GM18909 (cell line): ENCODE results near the gene LMF1.

Experiments used
- ATAC-seq: cut with Tn5 transposase; IDR thresholded peaks from one replicate; pipeline ENCODE4 v1.9.1; 2021; ENCODE audit warnings: mild to moderate bottlenecking; ENCODE audit not compliant: unreplicated experiment, poor library complexity

The LMF1 gene

DNA sequence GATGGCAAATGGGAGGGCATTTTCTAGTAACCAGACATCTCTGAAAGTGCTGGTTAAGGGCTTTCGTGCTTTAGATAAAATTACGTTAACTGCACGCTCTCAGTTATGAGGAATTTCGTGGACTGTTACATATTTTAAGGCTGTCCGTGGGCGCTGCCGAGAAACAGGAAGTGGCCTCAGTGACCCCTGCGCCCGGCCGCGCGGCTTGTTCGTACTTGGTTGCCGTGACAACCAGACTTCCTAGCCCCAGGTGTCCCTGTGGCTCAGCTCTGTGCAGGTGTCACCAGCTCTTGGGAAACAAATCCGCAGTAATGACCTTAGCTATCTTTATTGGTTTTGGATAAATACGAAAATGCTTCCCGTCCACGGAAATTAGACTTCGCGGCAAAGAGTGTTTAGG lies 52.7 kb downstream of the LMF1 start:
- no peak for ATAC-seq

DNA sequence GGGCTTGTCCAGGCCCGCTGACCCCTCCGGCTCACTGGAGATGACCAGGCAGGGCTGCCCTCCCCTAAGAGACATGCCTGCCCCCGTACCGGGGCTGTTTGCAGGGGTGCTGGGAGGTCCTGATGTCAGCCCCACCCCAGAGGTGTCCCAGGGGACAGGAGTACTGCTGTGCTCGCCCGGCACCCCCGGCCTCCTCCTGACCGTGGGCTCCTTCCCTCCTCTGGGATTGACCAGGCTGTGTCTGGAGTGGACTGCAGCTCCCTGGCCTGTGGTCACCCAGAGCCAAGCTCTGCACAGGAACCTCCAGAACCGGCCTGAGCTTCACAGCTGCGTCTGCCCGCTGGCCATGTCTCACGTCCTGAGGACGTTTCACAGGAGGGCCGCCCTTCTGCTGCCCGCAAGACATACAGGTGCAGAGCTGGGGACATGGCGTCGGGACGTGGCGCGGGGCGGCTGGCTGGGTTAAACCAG lies 53.2 kb downstream of the LMF1 start:
- no peak for ATAC-seq

DNA sequence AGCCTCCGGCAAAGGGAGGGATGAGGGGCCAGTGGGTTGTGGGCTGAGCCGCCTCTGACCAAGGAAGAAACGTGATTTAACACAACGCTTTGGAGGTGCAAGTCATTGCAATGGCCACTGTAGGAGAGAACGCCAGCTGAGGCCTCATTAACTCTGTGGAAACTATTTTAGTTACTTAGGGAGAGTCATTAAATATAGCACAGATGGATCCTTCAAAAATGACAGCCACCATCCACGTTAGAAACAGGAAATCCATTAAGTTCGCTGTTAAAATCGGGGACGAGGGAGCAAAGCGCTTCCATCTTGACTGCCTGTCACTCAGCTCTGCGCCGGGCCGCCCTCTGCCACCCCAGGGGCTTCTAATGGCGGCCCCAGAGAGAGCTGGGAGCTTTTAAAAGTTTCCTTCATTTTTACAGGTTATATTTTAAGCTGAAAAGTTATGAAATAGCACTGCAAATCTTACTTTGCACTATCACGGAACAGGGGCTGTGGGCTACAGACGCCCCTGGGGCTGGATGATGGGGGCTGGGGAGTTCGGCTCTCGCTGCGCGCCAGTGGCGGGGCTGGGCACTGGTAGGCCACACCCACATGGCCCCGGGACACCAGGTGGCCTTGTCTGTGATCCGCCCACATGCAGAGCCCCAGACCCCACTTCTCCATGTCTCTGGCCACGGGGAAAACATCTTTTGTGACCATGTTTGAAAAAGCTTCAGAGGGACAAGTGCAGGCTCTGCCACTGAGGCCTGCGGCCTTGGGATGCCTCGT lies 54.6 kb downstream of the LMF1 start:
- no peak for ATAC-seq

DNA sequence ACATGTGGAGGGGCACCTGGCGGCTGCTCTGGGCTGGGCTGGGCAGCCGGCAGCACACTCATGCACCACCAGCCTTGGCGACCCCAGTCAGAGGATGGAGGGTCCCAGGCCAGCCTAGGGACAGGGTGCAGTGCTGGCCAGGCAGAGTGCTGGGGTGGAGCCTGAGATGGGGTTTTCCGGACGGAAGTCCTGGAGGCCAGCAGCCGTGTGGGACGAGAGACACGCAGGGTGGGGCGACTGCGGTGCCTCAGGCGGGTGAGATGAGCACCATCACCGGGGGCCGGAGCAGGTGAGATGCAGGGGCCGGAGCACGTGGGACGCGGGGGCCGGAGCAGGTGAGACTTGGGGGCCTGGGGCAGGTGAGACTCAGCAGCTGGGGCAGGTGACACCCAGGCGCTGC lies 55.2 kb downstream of the LMF1 start:
- ATAC-seq, result no peak

DNA sequence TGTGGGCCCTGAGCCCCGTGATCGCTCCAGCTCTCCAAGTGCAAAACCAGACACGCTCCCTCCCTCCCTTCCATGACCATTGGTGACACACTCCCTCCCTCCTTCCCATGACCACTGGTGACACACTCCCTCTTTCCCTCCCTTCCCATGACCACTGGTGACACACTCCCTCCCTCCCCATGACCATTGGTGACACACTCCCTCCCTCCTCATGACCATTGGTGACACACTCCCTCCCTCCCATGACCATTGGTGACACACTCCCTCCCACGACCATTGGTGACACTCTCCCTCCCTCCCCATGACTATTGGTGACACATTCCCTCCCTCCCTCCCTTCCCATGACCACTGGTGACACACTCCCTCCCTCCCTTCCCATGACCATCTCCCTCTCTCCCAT lies 56.3 kb downstream of the LMF1 start:
- ATAC-seq, result no peak

DNA sequence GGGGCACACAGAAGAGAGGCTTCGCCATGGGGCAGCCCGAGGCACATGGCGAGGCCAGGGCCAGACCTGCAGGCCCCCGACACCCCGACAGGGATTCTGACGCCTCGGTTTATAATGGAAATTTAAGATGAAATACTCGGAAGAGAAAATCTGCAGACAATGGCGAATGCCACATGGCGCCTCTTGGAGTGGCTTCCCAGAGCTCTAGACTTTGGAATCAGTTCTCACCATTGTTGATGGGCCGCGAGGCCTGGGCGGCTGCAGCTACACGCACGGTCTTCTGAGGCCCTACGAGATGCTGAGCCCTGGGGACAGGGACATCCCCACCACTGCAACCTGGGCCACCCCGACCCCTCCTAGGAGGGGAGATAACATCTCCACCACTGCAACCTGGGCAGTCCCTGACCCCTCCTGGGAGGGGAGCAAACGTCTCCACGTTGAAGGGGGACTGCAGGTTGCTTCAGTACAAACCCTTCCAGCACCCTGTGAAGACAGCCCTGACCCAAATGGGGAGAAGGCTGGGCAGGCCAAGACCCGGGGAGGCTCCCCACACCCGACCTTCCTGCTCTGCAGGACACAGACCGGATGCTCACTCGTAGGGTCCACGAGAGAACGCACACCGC lies 56.9 kb downstream of the LMF1 start:
- ATAC-seq, result no peak

DNA sequence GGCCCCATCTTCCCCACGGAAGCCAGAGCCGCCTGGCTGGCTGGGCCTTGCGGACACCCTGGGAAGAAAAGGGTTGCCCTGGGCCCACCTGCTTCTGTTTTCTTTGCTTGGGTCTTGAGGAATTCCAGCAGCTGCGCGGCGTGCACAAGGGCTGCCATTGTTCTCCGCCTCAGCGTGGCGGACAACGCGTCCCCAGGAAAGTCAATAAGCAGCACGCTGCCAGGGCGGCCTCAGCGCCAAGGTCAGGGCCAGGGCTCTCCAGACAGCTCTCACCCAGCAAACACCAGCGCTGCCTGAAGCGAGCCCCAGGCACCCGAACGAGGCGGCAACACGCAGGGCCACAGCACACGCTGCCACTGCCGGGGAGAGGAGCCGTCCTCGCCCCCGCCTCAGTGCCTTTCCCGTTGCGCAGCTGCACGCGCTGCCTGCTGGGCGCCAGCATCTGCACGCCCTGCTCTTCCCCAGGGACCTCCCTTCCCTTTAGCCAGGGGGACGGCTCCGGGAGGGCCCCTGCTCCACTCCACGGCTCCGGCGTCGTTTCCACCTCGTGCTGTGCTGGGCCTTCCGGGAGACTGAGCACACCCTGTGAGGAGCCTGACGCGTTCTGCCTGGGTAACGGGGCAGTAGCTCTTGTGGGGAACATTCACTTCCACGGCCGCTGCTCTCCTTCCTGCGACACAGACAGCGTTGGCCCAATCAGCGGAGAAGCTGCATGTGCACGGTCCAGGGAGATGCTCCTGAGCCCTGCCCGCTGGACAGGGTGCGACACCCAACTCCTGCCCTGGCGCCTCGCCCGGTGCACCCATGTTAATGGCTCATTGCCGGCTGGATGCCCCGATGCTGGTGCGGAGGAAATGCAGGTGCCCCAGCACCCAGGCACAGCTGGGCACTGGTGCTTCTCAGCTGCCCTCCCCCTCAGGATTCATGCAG lies 57.8 kb downstream of the LMF1 start:
- no peak for ATAC-seq

DNA sequence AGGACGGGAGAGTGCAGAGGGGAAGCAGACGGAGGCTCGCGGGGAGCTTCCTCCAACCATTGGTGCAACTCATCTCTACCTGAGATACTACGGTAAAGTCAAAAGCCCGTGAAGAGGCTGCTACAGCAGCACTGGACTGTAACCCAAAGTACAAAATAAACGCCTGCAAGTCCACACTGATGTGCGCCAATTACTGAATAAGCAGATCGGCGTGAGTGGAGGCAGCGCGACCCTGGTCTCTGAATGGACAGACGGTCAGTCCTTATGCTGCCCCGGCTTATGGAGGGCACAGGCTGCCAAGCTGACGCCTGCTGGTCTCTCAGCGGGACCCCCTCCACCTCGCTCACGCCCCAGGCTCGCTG lies 58.5 kb downstream of the LMF1 start:
- no peak for ATAC-seq

DNA sequence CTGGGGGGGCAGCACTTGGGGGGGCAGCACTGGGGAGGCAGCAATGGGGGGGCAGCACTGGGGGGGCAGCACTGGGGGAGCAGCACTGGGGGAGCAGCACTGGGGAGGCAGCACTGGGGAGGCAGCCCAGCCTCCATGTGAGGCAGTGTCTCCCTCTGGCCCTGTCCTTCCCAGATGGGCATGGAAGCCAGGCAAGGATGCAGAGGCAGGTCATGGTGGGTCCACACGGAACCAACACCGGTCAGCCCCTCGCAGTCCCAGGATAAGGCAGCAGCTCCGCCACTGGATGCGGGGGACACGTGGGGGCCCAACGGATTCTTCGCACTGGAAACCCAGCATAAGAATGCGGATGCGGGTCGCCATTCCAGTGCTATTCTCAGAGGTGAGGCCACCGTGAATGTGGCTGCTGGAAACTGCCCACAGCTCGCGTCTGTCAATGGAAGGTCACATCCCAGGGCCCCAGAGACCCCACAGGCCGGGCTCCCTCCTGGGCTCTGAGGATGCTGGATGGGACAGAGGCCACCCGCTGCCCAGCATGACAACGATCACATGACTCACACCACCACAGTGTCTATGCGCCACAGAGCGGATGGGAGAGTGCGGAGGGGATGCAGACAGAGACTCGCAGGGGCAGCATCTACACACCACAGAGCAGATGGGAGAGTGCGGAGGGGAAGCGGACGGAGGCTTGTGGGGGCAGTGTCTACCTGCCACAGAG lies 59.0 kb downstream of the LMF1 start:
- ATAC-seq, result no peak

DNA sequence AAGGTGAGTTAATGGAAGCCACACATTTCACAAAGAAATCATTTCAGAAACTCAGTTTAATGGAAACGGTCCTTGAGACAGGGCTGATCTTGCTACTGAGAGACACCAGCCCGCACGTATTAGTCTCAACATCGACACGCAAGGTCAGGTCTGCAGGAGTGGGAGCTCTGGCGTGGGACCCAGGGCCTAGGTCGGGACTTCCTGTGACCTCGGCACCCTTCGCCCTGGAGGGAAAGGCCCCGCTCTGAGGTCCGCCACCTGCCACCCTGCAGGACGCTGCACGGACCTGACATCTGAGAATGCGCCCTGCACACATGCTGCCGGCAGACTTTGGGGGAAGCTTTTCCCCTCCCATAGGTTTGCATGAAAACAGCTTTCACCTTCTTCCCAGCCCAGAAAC lies 59.7 kb downstream of the LMF1 start:
- no peak for ATAC-seq

DNA sequence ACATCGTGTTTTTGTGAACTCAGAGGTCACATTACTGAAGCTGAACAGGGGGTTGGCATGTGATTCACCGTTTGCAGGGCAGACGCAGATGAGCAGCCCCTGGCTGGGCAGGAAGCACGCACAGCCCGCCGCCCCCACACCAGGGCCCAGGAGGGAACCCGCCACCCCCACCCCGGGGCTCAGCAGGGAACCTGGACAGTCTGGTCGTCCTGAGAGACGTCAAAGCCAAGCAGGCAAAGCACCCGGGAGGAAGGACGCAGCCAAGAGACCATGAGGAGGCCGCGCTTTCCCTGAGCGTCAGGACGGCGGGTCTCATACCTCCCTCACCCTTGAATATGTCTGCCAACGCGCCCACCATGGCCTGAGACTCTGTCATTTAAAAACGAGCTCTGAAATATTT lies 60.6 kb downstream of the LMF1 start:
- ATAC-seq, result no peak

DNA sequence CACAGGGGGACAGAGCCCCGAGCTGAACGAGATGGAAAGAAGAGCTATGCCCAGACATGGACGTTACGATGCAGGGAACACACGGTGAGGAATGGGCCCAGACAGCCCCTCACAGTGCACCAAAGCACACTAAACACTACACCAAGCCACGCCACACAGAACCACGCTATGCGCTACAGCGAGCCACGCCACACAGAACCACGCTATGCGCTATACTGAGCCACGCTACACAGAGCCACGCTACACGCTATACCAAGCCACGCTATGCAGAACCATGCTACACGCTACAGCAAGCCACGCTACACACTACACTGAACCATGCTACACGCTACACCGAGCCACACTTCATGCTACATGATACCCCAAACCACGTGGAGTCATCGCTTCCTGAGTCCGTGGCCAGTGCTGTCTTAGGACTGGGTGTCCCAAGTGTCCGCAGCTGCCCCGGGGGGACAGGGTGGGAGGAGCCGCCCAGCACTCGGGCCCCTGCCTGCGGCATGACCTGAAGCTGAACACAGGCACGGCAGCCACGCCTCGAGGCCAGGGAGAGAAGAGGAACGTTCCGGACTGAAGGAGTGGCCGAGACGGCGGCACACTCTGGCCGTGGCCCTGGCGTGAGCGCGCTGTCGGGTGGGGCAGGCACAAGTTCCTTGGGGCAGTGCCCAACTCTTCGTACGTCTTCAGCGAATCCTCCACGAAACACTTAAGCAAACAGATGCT lies 61.3 kb downstream of the LMF1 start:
- no peak for ATAC-seq

DNA sequence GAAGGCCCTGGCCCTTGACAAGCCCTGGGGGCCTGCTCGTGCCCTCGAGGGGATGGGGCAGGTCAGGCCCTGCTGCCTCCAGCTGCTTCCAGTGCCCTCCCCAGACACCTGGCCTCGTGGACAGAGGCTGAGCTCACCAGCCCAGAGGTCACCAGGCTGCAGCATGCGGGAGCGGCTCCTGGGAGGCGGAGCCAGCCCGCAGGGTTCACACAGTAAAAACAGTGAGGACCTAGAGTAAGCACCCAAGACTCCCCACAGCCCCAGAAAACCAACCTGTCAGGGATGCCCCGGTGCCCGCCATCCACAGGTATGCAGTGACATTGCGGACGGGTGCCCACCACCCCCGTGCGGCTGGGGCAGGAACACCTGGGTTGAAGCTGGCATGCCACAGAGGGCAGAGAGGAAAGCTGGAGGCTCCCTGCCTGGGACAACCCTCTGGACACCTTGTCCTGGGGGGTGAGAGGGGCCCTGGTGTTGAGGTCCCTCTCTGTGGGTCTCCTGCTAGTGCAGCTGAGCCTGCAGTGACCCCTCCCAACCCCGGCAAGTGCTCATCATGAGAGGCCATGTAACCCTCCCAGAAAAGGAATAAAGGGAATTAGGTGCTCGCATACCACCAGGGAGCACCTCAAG lies 62.1 kb downstream of the LMF1 start:
- ATAC-seq, result no peak

DNA sequence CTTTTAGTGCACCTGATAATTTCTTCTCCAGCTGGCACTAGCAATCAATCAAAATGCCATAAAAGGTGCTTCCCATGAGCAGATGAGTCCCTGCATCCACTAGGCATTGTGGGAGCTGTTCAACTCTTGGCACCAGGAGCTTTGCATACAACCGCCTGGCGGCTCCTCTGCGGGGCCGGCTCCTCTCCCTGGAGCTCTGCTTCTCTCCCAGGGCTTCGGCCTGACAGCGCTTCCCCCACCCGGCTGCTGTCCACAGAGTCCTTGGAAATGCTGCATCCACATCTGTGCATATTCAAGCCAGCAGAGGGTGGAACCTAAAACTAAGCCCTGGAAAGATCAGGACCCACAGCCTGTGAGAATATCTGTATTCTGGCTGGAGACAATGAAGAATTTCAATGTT lies 62.9 kb downstream of the LMF1 start:
- no peak for ATAC-seq

DNA sequence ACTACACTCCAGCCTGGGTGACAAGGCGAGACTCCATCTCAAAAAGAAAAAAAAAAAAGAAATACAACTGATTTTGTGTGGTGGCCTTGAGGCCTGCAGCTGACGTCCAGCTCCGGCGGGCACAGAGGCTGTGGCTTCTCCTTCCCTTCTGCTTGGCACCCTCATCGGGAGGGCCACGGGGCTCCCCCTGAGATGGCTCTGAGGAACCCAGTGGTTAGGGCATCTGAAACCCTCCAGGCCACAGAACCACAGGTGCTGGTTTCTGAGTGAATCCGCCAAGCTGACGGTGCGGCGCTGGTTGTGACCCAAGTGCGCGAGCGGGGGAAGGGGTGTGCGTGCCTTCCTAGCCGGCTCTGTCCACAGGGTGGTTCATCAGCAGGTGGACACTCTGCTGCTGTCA lies 63.4 kb downstream of the LMF1 start:
- no peak for ATAC-seq

DNA sequence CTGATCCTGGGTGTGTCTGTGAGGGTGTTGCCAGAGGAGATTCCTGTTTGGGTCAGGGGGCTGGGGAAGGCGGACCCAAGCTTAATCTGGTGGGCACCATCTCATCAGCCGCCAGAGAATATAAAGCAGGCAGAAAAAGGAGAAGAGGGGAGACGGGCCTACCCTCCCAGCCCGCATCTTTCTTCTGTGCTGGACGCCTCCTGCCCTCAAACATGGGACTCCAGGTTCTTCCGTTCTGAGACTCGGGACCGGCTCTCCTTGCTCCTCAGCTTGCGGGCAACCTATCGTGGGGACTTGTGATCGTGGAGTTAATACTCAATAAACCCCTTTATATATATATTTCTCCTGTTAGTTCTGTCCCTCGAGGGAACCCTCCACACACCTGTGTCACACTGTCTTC lies 64.5 kb downstream of the LMF1 start:
- no peak for ATAC-seq

DNA sequence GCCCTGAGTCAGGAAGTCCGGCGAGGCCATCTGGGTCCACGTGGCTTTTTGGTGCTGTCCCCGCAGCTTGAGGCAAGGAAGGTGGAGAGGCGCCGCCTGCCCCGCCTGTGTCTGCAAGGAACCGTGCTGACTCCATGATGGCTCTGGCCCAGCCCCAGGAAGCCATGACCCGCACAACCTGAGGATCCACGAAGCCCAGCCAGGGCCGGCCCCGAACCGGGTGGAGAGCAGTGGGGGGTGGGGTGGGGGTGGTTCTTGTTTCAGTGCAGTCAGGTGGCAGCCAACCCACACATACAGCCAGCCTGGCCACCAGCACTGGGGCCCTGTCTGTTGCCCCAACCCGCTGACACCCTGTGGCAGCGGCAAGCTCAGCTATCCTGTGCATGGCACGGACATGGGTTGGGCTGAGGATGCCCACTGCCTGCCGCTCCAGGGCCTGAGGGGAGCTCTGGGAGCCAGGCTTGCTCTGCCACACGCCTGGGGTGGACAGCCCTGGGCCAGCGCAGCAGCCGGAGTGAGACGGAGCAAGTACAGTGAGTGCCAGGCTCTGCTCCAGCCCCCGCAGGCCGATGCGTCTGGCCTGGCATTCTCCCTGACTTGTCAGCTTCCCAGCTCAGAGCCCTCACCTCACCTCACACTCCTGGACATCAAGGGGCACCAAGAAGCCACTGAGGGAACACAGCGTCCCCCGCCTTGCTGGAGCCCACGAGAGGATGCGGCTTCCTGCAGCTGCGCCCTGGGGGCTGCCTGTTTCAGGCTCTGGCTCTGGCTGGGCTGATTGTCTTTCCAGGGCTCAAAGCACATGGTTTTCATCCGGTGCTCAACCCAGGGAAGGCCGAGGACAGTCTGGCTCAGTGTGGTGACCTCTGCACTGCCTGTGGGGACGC lies 68.8 kb downstream of the LMF1 start:
- ATAC-seq, result no peak

DNA sequence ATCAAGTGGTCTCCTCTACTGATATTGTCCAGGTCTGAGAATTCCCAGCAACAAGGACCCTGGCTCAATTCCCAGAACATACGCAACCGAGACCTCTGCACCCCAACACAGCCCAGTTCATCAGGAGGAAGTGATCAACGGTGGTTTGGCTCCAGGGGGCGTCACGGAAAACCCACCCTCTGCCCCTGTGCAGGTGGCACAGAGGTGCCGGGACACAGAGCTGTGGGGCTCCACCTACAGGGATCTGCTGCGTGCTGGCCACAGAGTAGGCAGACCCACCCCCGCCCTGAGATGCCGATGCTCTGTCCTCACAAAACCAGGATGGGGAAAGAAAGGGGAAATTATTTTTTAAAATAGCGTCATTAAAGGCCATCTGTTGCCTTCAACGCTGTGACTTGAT lies 69.6 kb downstream of the LMF1 start:
- no peak for ATAC-seq

DNA sequence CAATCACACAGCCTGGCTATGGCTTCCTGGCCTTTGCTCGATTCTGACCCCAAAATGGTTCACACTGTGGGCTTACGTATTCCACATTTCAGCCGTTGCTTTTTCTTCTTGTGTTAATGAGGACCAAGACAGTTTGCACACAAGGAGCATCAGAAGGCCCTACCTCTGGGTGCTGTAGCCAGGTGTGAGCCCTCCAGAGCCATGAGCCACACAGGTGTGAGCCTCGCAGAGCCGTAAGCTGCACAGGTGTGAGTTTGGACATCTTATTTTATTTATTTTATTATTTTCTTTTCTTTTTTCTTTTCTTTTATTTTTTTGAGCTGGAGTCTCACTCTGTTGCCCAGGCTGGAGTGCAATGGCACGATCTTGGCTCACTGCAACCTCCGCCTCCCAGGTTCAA lies 70.6 kb downstream of the LMF1 start:
- ATAC-seq, result no peak
